HCT116 (cell line): ENCODE measurements around the gene NRP1. TPM values are rescaled to one million over a fixed set of nuclear protein-coding genes. Genes with fewer than 3 reads are reported as not detected.

Source experiments
- ATAC-seq: fragments of 200-7000 bp; cut with Tn5 transposase; 2 replicates; pipeline ENCODE4 v1.9.1; 2020; ENCODE audit warnings: mild to moderate bottlenecking, moderate library complexity
- BruUV-seq: library from RNA; stranded (reverse); fragments of 400-500 nt; replicated peaks from 2 replicates; lab custom pipeline; 2021; lab: Mats Ljungman, UMichigan
- CTCF ChIA-PET: fragments of 300-600 bp; sonication (Branson Sonifier 250); formaldehyde crosslinking; loops from one replicate; lab custom pipeline; 2021; ENCODE audit warnings: antibody characterized with exemption; lab: Charles Lee
- POLR2A ChIA-PET: fragments of 300-600, 350-600 bp; sonication (Branson Sonifier 250); formaldehyde crosslinking; loops from one replicate; lab custom pipeline; 2021; ENCODE audit warnings: antibody characterized with exemption; lab: Charles Lee
- RAD21 ChIA-PET, 2 experiments: fragments of 300-600 bp; sonication (Branson Sonifier 250); formaldehyde crosslinking; loops; one replicate each; lab custom pipeline; 2023; ENCODE audit warnings: low total read pairs in 2 of 2; ENCODE audit not compliant: uncharacterized antibody in 2 of 2, unreplicated experiment in 2 of 2, low non-redundant PET in 1 of 2; lab: Charles Lee
- DNase-seq: peaks from one replicate; pipeline ENCODE4 v3.0.0-alpha.2; 2010; ENCODE audit warnings: low read depth, low spot score
- H2AFZ ChIP-seq: fragments of 200-600 bp; shearing (Covaris generic), sonication (generic); 2 replicates; pipeline ENCODE4 v1.6.1; 2017; ENCODE audit warnings: low read depth, mixed run types, mixed read lengths, antibody characterized with exemption, low read length; ENCODE audit not compliant: poor library complexity, severe bottlenecking
- H3K27ac ChIP-seq: 2 replicates; pipeline ENCODE4 v1.5.1; 2012; ENCODE audit warnings: low read depth, low read length
- H3K27me3 ChIP-seq: fragments of 200-600 bp; sonication (generic); 2 replicates; pipeline ENCODE4 v1.6.1; 2016; ENCODE audit warnings: mixed run types, low read length, mixed read lengths; ENCODE audit not compliant: insufficient read depth
- H3K36me3 ChIP-seq, 2 experiments: fragments of 200-500 bp in 1 of 2; fragments of 200-600 bp in 1 of 2; sonication (Bioruptor generic) in 1 of 2; sonication (generic) in 1 of 2; 2 replicates each; pipeline versions ENCODE4 v1.5.1 to v1.6.1; 2014 to 2016; ENCODE audit warnings: low read length in 2 of 2, inconsistent platforms in 1 of 2, mixed read lengths in 1 of 2, mixed run types in 1 of 2; ENCODE audit not compliant: insufficient read depth in 2 of 2, control insufficient read depth in 1 of 2
- H3K4me1 ChIP-seq, 2 experiments: fragments of 200-600 bp in 1 of 2; sonication (generic) in 1 of 2; 2 replicates each; pipeline versions ENCODE4 v1.5.1 to v1.6.1; 2012 to 2017; ENCODE audit warnings: low read length in 2 of 2, inconsistent platforms in 1 of 2, mild to moderate bottlenecking in 1 of 2, mixed read lengths in 1 of 2, mixed run types in 1 of 2, moderate library complexity in 1 of 2; ENCODE audit not compliant: insufficient read depth in 2 of 2, control insufficient read depth in 1 of 2
- H3K4me2 ChIP-seq: fragments of 200-600 bp; sonication (generic); 2 replicates; pipeline ENCODE4 v1.6.1; 2017; ENCODE audit warnings: mixed run types, low read length, mixed read lengths
- H3K4me3 ChIP-seq, 2 experiments: fragments of 200-600 bp in 1 of 2; sonication (generic) in 1 of 2; replicated peaks in 1 of 2; 2 replicates each; pipeline ENCODE4 v1.5.1; 2011 to 2016; ENCODE audit warnings: low read length in 2 of 2, control low read depth in 1 of 2, low read depth in 1 of 2, mild to moderate bottlenecking in 1 of 2, mixed read lengths in 1 of 2, mixed run types in 1 of 2
- H3K79me2 ChIP-seq: fragments of 200-600 bp; sonication (generic); 2 replicates; pipeline ENCODE4 v1.6.1; 2017; ENCODE audit warnings: mild to moderate bottlenecking, mixed run types, low read length, moderate library complexity, mixed read lengths; ENCODE audit not compliant: insufficient read depth
- H3K9ac ChIP-seq: fragments of 200-600 bp; sonication (generic); 2 replicates; pipeline ENCODE4 v1.6.1; 2016; ENCODE audit warnings: low read length, mixed read lengths
- H3K9me2 ChIP-seq: fragments of 200-600 bp; sonication (generic), shearing (Covaris generic); 2 replicates; pipeline ENCODE4 v1.6.1; 2017; ENCODE audit warnings: mixed run types, mild to moderate bottlenecking, moderate library complexity; ENCODE audit not compliant: insufficient read depth
- H3K9me3 ChIP-seq, 2 experiments: fragments of 200-500 bp in 1 of 2; fragments of 200-600 bp in 1 of 2; sonication (Bioruptor generic) in 1 of 2; sonication (generic) in 1 of 2; 2 replicates each; pipeline ENCODE4 v1.6.1; 2014 to 2017; ENCODE audit warnings: low read length in 2 of 2, mixed read lengths in 2 of 2, inconsistent platforms in 1 of 2, low read depth in 1 of 2, mild to moderate bottlenecking in 1 of 2, mixed run types in 1 of 2, moderate library complexity in 1 of 2; ENCODE audit not compliant: control insufficient read depth in 1 of 2, insufficient read depth in 1 of 2
- H4K20me1 ChIP-seq: fragments of 200-600 bp; sonication (generic), shearing (Covaris generic); 2 replicates; pipeline ENCODE4 v1.6.1; 2017; ENCODE audit warnings: mixed run types, mild to moderate bottlenecking, moderate library complexity; ENCODE audit not compliant: insufficient read depth
- CTCF ChIP-seq, 3 experiments: fragments of 200-600 bp in 1 of 3; sonication (generic) in 1 of 3; IDR thresholded peaks in 2 of 3; conservative IDR thresholded peaks in 1 of 3; 2 replicates each; pipeline ENCODE4 v1.5.1; 2012 to 2017; ENCODE audit warnings: low read depth in 2 of 3, low read length in 2 of 3, antibody characterized with exemption in 1 of 3, borderline replicate concordance in 1 of 3, control low read depth in 1 of 3, mild to moderate bottlenecking in 1 of 3, mixed read lengths in 1 of 3, mixed run types in 1 of 3, moderate library complexity in 1 of 3; ENCODE audit not compliant: insufficient read depth in 1 of 3
- EGR1 ChIP-seq: IDR thresholded peaks from 2 replicates; pipeline ENCODE4 v1.6.1; 2012; ENCODE audit warnings: low read depth
- ELF1 ChIP-seq: IDR thresholded peaks from 2 replicates; pipeline ENCODE4 v1.6.1; 2012; ENCODE audit warnings: low read depth, borderline replicate concordance
- EZH2phosphoT487 ChIP-seq: fragments of 200-600 bp; IDR thresholded peaks from 2 replicates; pipeline ENCODE4 v1.6.1; 2018; ENCODE audit warnings: antibody characterized with exemption, borderline replicate concordance
- FOSL1 ChIP-seq: IDR thresholded peaks from 2 replicates; pipeline ENCODE4 v1.6.1; 2012; ENCODE audit warnings: low read depth
- JUND ChIP-seq: IDR thresholded peaks from 2 replicates; pipeline ENCODE4 v1.6.1; 2012
- REST ChIP-seq: IDR thresholded peaks from 2 replicates; pipeline ENCODE4 v1.6.1; 2012; ENCODE audit warnings: low read depth
- SIN3A ChIP-seq: IDR thresholded peaks from 2 replicates; pipeline ENCODE4 v1.6.1; 2012; ENCODE audit warnings: low read depth
- TCF7L2 ChIP-seq: IDR thresholded peaks from 2 replicates; pipeline ENCODE4 v1.7.0; 2011; ENCODE audit warnings: borderline replicate concordance, inconsistent platforms; ENCODE audit not compliant: insufficient read depth, insufficient read length; ENCODE audit errors: extremely low read depth
- intact Hi-C: fragments of 100-400 bp; cut with micrococcal nuclease; formaldehyde crosslinking; loops from 2 replicates; pipeline ENCODE4 v1.10.0; 2022
- total RNA-seq: library from RNA; stranded (reverse); gene quantifications from one replicate; pipeline ENCODE4 v1.2.1, GENCODE V29; 2021; ENCODE audit not compliant: unreplicated experiment

The NRP1 gene
- total RNA-seq, 1 experiment from 2014 or later = 3.8 TPM

- no peak for TF ChIP-seq REST
Measured at GRCh38 chr10:33229252-33229948, 105.1 kb downstream of the NRP1 start (continued).

GRCh38 chr10:33228426-33228825 is 106.0 kb downstream of the NRP1 start:
- Histone ChIP-seq H3K27me3 (no peaks in the 10 kb centered on the region), H3K4me3 (no peak overlapping the region), H3K27ac (no peak overlapping the region), H3K4me2 (no peak overlapping the region), H3K79me2 (no peaks in the 10 kb centered on the region), H3K4me1 (no peaks in the 10 kb centered on the region), H3K9me3 (no peaks in the 10 kb centered on the region), H3K36me3 (no peaks in the 10 kb centered on the region), H3K9ac (no peak overlapping the region), H3K9me2 (no peaks in the 10 kb centered on the region), H2AFZ (no peak overlapping the region), H4K20me1 (no peaks in the 10 kb centered on the region)
- CTCF ChIA-PET = no interaction called here
- POLR2A ChIA-PET = no interaction called here
- RAD21 ChIA-PET = no interaction called here
- TF ChIP-seq EGR1 (no peak), SIN3A (no peak), FOSL1 (no peak), ELF1 (no peak), CTCF (IDR thresholded peaks at IDR 0.05 in 2 of 3, conservative IDR thresholded peaks at IDR 0.05 in 1 of 3; ENCODE audit: borderline replicate concordance in 1 of 3, insufficient read depth in 1 of 3, low read depth in 2 of 3, low read length in 2 of 3) (no peak), TCF7L2 (no peak), JUND (no peak), EZH2phosphoT487 (no peak)
- no TSS peak for BruUV-seq
- ATAC-seq (no peak), DNase-seq (no peak)
- intact Hi-C loops = no loop called here
